Colon (tissue), 2 donors: ENCODE data around the gene APLF.
"Not testable (repeated sequence)": the region's sequence is repeated elsewhere in the genome, so short reads cannot be mapped to it uniquely, and the experiment has no call there.

Source experiments
- FAIRE-seq: peaks from 2 replicates; lab custom pipeline; 2012; peaks lifted over from hg19 to GRCh38; lab: Jason Lieb, UNC
- donor health status: control.
- donor health status: control.

The APLF gene

DNA sequence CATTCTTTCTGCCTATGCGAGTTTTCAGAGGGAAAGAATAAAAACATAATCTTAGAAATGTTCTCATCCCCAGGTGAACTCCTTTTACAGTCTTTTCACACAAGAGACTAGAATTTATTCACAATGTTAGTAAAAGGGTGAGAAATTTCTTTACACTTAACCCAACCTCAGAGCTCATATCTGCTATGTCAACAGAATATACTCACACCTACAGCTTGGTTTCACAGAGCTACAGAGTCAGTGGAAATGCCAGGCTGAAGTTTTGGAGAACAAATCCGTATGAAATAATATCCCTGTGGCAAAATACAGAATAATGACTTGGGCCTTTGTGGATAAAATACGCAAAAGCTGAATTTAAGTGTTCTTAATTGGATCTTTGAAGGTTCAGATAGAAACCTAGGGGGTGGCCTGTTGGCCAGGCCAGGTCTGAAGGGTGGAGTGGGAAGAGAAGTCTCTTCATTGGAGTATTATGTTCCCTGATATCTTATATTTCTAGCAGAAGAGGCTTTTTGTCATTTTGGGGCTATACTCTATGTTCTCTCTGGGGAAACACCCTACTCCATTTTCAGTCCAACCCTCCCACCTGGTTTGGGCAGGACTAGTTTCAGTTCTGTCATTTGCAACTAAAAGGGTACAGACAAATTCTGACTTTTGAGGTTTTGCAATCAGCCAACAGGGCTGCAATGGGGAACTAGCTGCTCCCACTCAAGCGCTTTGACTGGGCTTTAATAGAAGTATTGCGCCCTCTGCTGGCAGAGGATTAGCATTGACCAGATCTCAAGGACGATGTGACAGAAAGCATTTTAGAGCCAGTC, 26.0 kb upstream of the APLF start:
- peak; percentile 85 for FAIRE-seq

DNA sequence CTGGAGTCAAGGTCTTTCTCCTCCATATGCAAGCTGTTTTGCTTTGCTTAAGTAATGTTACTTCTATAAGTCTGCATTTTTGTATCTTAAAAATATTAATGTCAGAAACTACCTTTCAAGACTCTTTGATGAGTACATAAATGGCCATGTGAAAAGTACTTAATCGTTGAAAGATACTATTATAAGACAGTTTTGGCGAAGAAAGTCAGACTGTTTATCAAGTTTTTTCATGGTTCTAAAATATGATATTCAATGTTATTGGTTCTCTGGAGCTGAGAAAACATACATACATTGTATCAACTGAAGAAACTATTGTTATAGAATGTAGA, 25.4 kb upstream of the APLF start:
- no peak for FAIRE-seq

DNA sequence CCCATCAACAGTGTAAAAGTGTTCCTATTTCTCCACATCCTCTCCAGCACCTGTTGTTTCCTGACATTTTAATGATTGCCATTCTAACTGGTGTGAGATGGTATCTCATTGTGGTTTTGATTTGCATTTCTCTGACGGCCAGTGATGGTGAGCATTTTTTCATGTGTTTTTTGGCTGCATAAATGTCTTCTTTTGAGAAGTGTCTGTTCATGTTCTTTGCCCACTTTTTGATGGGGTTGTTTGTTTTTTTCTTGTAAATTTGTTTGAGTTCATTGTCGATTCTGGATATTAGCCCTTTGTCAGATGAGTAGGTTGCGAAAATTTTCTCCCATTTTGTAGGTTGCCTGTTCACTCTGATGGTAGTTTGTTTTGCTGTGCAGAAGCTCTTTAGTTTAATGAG, 21.0 kb upstream of the APLF start:
- not testable (repeated sequence) for FAIRE-seq

DNA sequence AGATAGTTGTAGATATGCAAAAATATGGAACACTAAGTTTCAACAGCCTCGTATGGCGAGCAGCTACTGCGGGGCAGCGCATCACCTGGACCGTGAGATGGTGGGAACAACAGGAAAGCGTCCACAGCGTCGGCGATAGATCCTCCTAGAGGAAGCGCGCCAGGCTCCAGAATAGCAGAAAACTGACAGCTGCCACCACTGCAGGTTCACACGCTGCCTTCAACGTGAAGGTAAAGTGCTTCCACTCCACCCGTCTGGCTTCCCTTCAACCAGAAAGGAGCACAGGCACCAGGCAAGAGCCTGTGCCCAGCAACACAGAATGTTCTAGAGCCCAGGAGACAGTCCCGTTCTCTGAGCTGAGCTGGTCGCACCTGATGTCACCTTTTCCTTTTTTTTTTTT, 20.3 kb upstream of the APLF start:
- no peak for FAIRE-seq

DNA sequence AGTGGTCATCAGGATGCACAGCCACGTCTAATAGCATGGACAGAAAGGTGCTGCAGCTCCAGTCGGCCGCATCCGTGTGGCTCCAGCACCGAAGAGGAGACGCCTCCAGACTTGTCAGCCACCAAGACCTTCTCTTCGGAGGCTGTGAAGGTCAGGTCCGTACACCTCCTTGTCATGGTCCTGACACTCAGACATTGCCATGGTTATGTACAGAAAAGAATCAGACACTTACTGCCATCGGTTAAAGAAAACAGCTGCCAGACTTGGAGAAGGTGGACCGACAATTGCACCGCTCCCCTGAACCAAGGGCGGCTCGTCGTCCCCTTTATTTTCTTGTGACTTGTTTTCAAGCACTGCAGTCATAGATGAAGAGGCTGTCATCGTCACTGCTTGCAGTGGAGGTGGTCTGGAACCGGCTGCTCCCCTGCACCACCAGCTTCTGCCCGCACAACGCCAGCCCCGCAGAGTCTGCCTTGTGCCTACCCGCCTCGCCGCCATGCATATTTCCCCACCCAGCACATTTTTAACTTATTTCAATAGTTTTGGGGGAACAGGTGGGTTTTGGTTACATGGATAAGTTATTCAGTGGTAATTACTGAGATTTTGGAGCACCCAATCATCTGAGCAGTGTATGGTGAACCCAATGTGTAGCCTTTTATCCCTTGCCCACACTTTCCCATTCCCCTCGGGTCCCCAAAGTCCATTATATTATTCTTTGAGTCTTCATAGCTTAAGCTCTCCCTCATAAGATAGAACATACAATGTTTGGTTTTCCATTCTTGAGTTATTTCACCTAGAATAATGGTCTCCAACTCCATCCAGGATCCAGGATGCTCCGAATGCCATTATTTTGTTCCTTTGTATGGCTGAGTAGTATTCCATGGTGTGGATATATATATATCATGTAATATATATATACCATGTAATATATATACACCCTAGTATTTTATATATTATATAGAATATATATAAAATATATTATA, 18.4 kb upstream of the APLF start:
- no peak for FAIRE-seq

DNA sequence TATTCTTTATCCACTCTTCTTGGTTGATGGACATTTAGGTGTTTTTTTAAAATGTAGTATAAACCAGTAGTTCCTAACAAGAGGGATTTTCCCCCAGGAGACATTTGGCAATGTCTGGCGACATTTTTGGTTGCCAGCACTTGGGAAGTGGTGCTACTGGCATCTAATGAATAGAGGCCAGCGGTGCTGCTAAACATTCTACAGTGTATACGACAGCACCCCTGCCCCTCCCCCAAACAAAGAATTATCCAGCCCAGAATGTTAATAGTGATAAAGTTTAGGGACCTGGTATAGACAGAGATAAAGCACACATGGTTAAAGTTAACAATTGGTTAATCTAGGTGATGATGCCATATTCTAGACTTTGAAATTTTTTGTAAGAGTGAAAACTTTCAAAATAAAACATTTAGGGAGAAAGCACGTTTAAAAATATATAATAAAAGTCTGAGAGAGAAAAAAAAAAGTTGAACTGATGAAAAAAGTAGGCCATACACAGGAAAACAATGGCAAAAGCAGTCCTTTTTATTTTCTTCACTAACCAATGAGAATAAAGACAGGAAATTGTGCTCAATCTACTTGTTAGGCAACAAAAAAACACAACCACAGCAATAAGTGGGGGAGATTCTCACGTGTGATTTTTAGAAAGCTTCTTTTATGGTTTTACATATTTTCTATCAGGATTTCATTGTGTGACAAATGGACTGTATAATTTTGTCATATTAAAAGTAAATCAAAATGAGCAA, 15.1 kb upstream of the APLF start:
- no peak for FAIRE-seq

DNA sequence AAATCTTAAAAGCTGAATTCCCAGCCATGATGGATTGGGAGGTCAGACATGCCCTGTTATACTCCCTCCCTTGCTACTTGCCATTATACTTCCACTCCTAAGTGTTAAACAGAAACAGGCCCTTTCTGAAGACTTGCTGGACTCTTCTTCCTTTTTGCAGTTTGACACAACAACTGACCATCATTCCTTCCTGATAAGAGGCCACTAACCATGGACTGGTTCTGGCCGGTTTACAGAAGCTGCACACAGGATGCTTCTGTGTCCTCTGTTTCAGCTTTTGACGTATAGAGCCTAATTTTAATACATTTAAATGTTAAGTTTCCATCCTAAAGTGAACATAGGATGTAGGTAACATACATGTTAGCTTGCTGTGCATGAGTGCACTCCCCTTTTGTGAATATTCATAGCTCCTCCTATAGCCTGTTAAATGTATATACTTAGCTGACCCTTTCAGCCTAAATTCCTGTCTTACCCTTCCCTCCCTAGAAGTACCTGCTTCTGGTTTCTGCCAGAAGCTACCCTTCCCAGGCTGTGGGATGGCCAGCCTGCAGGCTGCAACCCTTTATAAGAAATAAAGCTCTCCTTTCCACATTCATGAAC, 13.5 kb upstream of the APLF start:
- no peak for FAIRE-seq

DNA sequence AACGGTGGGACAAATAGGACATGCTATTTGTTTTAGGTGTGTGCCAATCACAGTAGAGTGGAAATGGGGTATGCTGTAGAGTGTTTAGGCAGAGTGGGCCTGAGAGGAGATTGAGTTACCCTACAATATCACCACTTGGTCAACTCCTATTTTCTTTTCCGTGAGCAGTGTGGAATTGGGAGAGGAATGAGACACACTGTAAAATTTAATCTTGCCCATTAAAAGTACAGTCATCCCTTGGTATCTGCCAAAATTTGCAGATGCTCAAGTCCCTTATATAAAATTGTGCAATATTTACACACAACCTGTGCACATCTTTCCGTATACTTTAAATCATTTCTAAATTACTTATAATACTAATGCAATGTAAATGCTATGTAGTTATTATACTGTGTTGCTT, 12.7 kb upstream of the APLF start:
- no peak for FAIRE-seq

DNA sequence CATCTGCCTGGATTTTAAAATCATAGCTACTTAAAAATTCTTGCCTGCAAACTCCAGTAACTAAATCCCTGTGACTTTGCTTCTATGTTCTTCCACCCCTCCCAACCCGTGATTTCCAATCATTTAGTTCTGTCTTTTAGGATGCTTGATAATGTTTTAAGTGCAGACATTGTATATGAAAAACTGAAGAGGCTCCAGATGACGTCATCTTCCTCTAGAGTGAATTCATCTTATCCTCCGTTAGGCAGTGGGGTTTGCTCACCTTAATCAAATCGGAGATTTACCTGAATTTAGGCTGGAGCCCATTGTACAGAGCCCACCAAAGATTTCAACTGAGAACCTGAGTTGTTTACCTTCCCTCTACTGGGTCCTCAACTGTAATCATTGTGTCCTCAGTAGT, 11.2 kb upstream of the APLF start:
- no peak for FAIRE-seq

DNA sequence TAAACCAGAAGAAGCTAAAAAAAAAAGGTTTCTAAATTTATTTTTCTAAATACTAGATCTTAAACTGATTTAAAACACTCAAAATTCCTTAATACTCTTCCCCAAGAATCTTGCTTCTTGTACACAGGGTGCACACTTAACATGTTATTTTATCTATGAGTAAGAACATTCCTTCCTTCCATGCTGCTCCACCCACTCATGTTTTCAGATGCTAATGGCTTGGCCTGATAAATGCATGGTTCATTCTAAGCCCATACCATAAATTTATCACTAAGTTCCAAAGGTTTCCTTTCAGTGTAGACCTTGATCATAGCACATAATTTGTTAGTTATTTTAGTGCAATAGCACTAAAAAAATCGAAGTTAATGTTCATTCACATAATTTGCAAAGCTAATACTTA, 8.4 kb upstream of the APLF start:
- FAIRE-seq: no peak

DNA sequence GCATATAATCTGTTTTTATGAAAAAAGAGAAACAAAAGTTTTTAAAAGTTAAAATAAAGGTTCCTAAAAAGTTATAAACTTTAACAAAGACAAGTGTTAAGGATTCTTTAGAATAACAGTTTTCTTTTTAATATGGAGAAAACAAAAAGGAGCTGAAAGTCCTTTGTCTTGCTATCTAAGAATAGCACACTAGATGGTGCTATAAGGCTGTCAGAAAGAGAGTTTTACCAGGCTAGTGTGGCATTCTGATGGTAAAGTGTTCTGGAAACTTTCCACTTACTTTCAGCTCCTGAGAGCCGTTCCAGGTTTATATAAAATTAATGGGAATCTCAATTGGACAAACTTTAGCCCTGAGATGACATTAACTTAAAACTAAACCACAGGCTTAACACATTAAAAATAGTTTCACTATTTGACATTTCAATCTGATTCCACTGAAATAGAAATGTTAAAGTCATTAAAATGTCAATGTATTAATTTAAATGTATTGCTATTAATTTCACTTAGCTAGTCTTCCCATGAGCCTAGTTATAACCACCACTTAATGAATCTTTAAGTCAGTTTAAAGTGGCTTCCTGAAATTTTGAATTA, 4.0 kb upstream of the APLF start:
- peak; percentile 41 for FAIRE-seq

DNA sequence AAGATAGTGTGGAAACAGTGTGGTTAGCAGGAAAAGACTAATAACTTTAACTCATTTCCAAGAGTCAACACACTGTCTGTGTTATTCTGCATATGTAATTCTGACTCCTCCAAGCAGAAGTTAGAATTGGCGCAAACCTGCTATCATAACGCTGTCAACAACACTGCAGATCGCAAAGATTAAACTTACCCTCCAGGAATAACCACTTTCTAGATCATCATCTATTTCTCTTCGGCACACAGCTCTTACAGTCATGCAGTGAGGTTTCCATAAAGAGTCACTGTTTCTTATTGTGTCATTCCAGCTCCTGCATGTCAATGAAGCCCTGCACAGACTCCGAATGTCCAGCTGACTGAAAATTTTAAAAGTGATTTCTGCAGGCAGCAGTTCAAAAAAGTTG, 2.7 kb upstream of the APLF start:
- FAIRE-seq: no peak

DNA sequence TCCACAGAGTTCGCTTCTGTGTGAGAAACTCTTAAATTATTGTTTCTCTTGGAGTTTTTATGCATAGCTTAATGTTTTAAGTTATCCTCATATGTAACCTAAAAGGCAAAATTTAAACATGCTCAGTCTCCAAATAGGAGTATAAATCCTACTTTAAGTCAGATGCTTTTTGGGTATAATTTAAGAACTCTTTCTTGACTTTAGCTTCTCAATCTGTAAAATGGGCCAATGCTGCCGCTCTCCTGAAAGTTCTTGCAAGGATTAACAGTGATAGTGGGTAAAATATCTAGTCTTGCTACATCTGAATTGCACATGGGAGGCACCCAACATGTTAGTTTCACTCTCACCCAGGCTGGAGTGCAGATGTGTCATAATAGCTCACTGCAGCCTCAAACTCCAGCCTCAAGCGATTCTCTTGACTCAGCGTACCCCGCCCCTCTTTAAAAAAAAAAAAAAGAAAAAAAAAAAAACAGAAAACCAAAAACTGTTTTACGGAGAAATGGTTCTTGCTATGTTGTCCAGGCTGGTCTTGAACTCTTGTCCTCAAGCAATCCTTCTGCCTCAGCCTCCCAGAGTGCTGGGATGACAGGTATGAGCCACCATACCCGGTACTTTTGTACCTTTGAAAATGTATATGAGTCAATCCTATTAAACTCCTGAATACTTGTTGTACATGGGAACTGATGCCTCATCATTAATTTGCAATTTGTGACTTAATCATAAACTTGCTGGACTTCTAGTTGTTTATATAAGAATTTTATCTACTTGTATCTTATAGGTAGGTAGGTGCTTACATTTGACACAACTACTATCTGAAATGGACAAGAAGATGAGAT, 2.1 kb upstream of the APLF start:
- FAIRE-seq: no peak

DNA sequence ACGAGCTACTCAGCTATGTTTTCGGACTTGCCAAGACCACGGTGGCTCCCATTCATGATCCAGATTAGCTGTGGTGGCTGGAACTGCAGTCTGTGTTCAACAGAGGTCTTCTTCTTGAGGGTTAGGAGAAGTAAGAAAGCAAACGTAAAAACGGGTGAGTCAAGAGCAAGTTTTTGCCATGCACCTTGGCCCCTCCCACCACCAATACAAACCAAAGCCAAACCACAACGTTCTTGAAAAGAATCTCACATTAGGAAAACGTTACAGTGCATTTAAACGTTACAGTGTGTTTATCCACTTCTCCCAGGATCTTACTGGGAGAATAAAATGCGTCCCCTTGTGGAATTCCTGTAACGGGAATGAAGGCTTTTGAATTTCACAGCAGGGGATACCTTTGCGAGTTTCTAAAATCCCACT, 1.0 kb upstream of the APLF start:
- no peak for FAIRE-seq

DNA sequence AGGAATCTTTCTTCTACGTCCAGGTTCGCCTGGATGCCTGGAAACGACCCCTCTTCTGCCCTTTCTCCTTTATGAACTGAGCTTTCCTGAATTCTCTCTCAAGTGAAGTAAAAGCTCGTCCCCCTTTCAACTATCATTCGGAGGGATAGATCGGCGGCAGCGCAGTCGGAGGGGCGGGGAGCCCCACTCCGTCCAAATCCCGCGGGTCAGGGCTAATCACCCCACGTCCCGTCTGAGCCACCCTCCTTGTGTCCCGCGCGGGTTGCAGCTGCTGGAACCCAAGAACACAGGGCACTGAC, 658 bp upstream of the APLF start:
- no peak for FAIRE-seq

DNA sequence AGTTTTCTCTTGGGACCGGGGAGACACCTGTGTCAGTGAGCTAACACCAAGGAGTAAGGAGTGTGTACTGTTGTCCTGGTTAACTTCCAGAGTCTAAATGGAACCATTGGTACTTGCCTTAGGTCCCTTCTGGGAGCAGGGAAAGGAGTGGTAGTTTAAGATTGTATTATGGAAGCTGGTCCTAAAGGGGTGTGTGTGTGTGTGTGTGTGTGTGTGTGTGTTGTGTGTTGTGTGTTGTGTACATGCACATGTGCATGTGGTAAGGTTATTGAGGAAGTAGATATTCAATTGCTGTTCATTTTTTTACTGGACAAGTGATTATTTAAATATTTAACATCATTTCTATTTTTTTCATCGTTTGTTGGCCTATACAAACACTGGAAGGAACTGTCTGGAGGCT, 1.4 kb downstream of the APLF start:
- no peak for FAIRE-seq

DNA sequence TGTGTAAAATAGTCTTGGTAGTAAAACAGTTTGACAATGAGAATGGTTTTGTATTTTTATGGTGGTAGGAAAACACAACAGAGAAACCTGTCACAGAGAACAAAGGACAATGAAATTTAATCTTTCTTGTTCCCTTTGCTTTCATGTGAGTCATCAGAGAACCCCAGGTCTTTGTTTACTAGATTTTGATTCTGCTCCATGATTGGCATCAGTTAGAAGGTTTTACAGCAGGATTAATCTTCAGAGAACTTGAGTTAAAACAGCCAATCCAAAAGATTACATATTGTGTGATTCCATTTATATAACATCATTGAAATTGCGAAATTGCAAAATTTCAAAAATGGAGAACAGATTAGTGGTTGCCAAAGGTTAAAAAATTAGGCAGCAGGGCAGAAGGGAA, 2.5 kb downstream of the APLF start:
- no peak for FAIRE-seq

DNA sequence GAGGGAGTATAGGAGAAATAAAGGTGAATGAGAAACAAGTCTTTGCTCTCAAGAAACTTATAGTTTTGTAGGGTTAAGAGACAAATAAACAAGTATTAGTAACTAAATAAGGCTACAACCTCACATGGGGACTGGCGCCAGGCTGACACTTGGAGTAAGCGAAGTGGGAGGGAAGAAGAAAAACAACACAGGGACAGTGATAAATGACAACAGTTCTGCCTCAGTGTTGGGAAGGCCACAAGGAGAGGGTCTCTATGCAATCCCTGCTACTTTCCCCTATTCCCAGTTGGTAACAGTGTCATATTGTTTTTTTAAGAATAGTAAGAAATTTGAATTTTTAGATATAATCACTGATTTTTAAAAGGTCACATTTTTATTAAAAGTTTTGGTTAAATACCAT, 4.0 kb downstream of the APLF start:
- FAIRE-seq: no peak

DNA sequence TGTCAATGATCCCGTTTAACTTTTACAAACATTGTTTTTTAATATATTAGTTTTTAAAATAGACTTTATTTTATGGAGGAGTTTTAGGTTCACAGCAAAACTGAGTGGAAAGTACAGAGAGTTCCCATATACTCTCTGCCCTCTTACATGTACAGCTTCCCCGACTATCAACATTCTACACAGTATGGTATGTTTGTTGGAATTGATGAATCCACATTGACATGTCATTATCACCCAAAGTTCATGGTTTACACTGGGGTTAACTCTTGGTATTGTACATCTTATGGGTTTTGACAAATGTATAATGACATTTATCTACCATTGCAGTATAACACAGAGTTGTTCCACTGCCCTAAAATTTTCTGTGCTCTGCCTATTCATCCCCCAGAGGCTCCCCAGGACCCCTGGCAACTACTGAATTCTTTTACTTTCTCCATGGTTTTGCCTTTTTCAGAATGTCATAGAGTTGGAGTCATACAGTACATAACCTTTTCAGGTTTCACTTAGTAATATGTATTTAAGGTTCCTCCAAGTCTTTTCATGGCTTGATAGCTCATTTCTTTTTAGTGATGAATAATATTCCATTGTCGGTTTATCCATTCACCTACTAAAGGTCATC, 5.5 kb downstream of the APLF start:
- FAIRE-seq: no peak

DNA sequence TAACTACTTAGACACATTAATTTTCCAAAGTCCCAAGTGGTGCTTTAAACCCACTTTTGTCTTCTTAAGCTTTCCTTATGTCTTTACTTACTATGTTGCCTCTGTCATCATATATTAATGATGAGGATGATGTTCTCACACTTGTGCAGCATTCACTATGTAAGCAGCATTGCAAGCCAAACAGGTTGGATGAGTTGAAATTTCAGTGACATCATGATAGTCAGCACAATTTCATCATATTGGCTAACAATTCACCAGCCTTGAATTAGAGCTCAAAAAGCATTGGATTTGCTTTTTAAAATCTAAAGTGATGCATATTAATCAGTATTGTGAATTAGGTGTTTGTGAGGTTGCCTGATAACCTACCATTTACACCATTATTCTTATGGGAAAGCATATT, 7.7 kb downstream of the APLF start:
- FAIRE-seq: no peak

DNA sequence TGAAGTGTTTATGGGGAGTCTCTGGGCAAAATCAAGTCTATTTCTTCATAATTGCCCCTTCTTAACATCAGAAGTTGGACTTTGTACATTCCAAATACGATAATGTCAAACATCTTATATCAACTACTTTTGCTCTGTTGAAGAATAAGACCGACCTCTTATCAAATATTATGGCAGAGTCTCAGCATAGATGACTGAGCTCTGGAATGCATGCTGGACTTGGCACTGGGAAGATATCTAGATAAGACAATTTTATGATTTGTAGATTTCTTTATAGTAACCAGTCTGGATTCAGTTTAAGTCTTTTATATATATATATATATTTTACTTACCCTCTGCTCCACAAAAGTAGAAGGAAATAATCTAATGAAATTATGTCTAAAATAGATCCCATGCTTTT, 8.2 kb downstream of the APLF start:
- no peak for FAIRE-seq
